HG02763 (cell line): ENCODE measurements around the gene PDHX.

Experiments used
- ATAC-seq: cut with Tn5 transposase; IDR thresholded peaks from one replicate; pipeline ENCODE4 v1.9.1; 2021; ENCODE audit warnings: mild to moderate bottlenecking, moderate library complexity; ENCODE audit not compliant: unreplicated experiment

The PDHX gene

GRCh38 chr11:35042913-35043312 is 126.5 kb downstream of the PDHX start:
- ATAC-seq = no peak

DNA sequence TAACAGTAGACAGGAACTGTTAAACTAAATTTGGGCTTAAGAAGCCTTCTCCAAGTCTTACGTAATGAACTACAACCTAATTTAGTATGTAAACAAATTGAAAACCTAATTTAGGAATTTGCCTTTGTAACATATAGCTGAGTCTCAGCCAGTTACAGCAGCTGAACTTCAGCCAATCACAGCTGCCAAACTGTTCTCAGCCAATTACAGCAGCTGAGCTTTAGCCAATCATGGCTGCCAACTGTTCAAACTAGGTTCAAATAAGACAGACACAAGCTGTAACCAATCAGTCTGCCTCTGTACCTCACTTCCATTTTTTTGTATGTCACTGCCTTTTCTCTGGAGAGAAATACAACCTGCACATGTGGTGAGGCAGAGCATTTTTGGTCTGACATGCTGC is 127.5 kb downstream of the PDHX start:
- no peak for ATAC-seq

GRCh38 chr11:35045236-35045820 is 128.9 kb downstream of the PDHX start:
- ATAC-seq = no peak
